H9 (cell line): ENCODE data around the gene ZYG11A. TPM values are rescaled to one million over a fixed set of nuclear protein-coding genes. Genes with fewer than 3 reads are reported as not detected.

ENCODE experiments used
- DNase-seq: peaks from one replicate; pipeline ENCODE4 v3.0.0-alpha.2; 2017
- H2AFZ ChIP-seq: one replicate; pipeline ENCODE4 v1.6.1; 2013; ENCODE audit warnings: mild to moderate bottlenecking, low read length, control low read depth, moderate library complexity
- H2AK5ac ChIP-seq: 2 replicates; pipeline ENCODE4 v1.6.1; 2013; ENCODE audit warnings: low read length, control low read depth, mixed read lengths; ENCODE audit not compliant: insufficient read length
- H2BK120ac ChIP-seq: one replicate; pipeline ENCODE4 v1.6.1; 2013; ENCODE audit warnings: low read depth, mild to moderate bottlenecking, low read length, control low read depth, inconsistent platforms; ENCODE audit not compliant: poor library complexity, severe bottlenecking
- H2BK12ac ChIP-seq: 2 replicates; pipeline ENCODE4 v1.6.1; 2013; ENCODE audit warnings: low read length, control low read depth, mixed read lengths, low read depth; ENCODE audit not compliant: insufficient read length
- H2BK15ac ChIP-seq: 2 replicates; pipeline ENCODE4 v1.6.1; 2013; ENCODE audit warnings: low read depth, low read length, control low read depth
- H2BK20ac ChIP-seq: one replicate; pipeline ENCODE4 v1.6.1; 2013; ENCODE audit warnings: low read depth, mild to moderate bottlenecking, low read length, control low read depth, inconsistent platforms; ENCODE audit not compliant: poor library complexity, severe bottlenecking
- H2BK5ac ChIP-seq: 2 replicates; pipeline ENCODE4 v1.6.1; 2013; ENCODE audit warnings: low read length, control low read depth, mixed read lengths; ENCODE audit not compliant: insufficient read length
- H3K14ac ChIP-seq: 2 replicates; pipeline ENCODE4 v1.6.1; 2013; ENCODE audit warnings: low read length, control low read depth; ENCODE audit not compliant: insufficient read depth
- H3K18ac ChIP-seq: 2 replicates; pipeline ENCODE4 v1.6.1; 2013; ENCODE audit warnings: low read depth, mild to moderate bottlenecking, mixed read lengths, low read length, control low read depth; ENCODE audit not compliant: insufficient read length
- H3K23ac ChIP-seq: 2 replicates; pipeline ENCODE4 v1.6.1; 2013; ENCODE audit warnings: low read length, control low read depth, mixed read lengths, low read depth; ENCODE audit not compliant: insufficient read length
- H3K23me2 ChIP-seq: 2 replicates; pipeline ENCODE4 v1.6.1; 2013; ENCODE audit warnings: low read depth, mild to moderate bottlenecking, mixed read lengths, low read length, control low read depth; ENCODE audit not compliant: insufficient read length, poor library complexity, severe bottlenecking
- H3K27ac ChIP-seq: 2 replicates; pipeline ENCODE4 v1.5.1; 2013; ENCODE audit warnings: low read length, control low read depth, mixed read lengths, low read depth; ENCODE audit not compliant: insufficient read length
- H3K27me3 ChIP-seq: 2 replicates; pipeline ENCODE4 v1.6.1; 2013; ENCODE audit warnings: low read length, control low read depth, inconsistent platforms; ENCODE audit not compliant: insufficient read depth
- H3K4ac ChIP-seq: 2 replicates; pipeline ENCODE4 v1.6.1; 2013; ENCODE audit warnings: low read depth, mild to moderate bottlenecking, control low read depth, inconsistent platforms, low read length, moderate library complexity
- H3K4me1 ChIP-seq: 2 replicates; pipeline ENCODE4 v1.6.1; 2013; ENCODE audit warnings: low read length, control low read depth, inconsistent platforms; ENCODE audit not compliant: insufficient read depth
- H3K4me2 ChIP-seq: 2 replicates; pipeline ENCODE4 v1.6.1; 2013; ENCODE audit warnings: low read length, control low read depth, mixed read lengths; ENCODE audit not compliant: insufficient read length, insufficient read depth
- H3K56ac ChIP-seq: 2 replicates; pipeline ENCODE4 v1.6.1; 2013; ENCODE audit warnings: low read depth, mild to moderate bottlenecking, mixed read lengths, low read length, control low read depth; ENCODE audit not compliant: insufficient read length
- H3K79me1 ChIP-seq: 2 replicates; pipeline ENCODE4 v1.6.1; 2013; ENCODE audit warnings: low read depth, mild to moderate bottlenecking, moderate library complexity, low read length, control low read depth, inconsistent platforms; ENCODE audit not compliant: insufficient read depth, poor library complexity, severe bottlenecking
- H3K79me2 ChIP-seq: 2 replicates; pipeline ENCODE4 v1.6.1; 2013; ENCODE audit warnings: low read length, control low read depth, inconsistent platforms; ENCODE audit not compliant: insufficient read depth
- H3K9ac ChIP-seq: 2 replicates; pipeline ENCODE4 v1.6.1; 2013; ENCODE audit warnings: low read length, control low read depth, mixed read lengths; ENCODE audit not compliant: insufficient read length; ENCODE audit errors: extremely low read depth
- H3K9me3 ChIP-seq: one replicate; pipeline ENCODE4 v1.6.1; 2013; ENCODE audit warnings: low read depth, low read length, inconsistent platforms; ENCODE audit not compliant: control insufficient read depth
- H3T11ph ChIP-seq: one replicate; pipeline ENCODE4 v1.6.1; 2013; ENCODE audit warnings: mild to moderate bottlenecking, low read length, control low read depth, inconsistent platforms
- H4K20me1 ChIP-seq: one replicate; pipeline ENCODE4 v1.6.1; 2013; ENCODE audit not compliant: control insufficient read depth, insufficient read length, insufficient read depth
- H4K5ac ChIP-seq: 2 replicates; pipeline ENCODE4 v1.6.1; 2013; ENCODE audit warnings: low read depth, mild to moderate bottlenecking, mixed read lengths, low read length, control low read depth; ENCODE audit not compliant: insufficient read length
- H4K8ac ChIP-seq: replicated peaks from 2 replicates; pipeline ENCODE4 v1.6.1; 2013; ENCODE audit warnings: low read length, control low read depth, mixed read lengths, low read depth; ENCODE audit not compliant: insufficient read length
- H4K91ac ChIP-seq: 2 replicates; pipeline ENCODE4 v1.6.1; 2013; ENCODE audit warnings: low read depth, mild to moderate bottlenecking, moderate library complexity, mixed read lengths, low read length, control low read depth; ENCODE audit not compliant: insufficient read length
- H3K27ac Mint-ChIP-seq, 3 experiments: 2 replicates in 2 of 3; 3 replicates in 1 of 3; pipeline ENCODE4 v1.8.0; 2020 to 2021; ENCODE audit warnings: mixed read lengths in 3 of 3, mild to moderate bottlenecking in 1 of 3, moderate library complexity in 1 of 3
- H3K27me3 Mint-ChIP-seq: 2 replicates; pipeline ENCODE4 v1.8.0; 2021; ENCODE audit warnings: low read depth, mild to moderate bottlenecking, moderate library complexity, mixed read lengths
- H3K36me3 Mint-ChIP-seq, 3 experiments: 2 replicates in 2 of 3; 3 replicates in 1 of 3; pipeline ENCODE4 v1.8.0; 2020 to 2021; ENCODE audit warnings: low read depth in 3 of 3, mixed read lengths in 3 of 3; ENCODE audit not compliant: insufficient read depth in 1 of 3
- H3K4me1 Mint-ChIP-seq, 2 experiments: 2 replicates each; pipeline ENCODE4 v1.8.0; 2020; ENCODE audit warnings: mixed read lengths in 2 of 2
- H3K4me3 Mint-ChIP-seq, 2 experiments: 2 replicates in 1 of 2; 3 replicates in 1 of 2; pipeline ENCODE4 v1.8.0; 2020 to 2021; ENCODE audit warnings: mild to moderate bottlenecking in 2 of 2, mixed read lengths in 2 of 2, moderate library complexity in 1 of 2
- H3K9me3 Mint-ChIP-seq, 2 experiments: 2 replicates in 1 of 2; 3 replicates in 1 of 2; pipeline ENCODE4 v1.8.0; 2020; ENCODE audit warnings: mild to moderate bottlenecking in 2 of 2, mixed read lengths in 2 of 2, moderate library complexity in 1 of 2
- WGBS: extraction: QIAGEN DNeasy Blood & Tissue Kit; methylation state at CpG from one replicate; pipeline ENCODE4 v1.1.7; 2013; ENCODE audit warnings: missing lambda C conversion rate, low lambda C conversion rate, mixed read lengths; ENCODE audit not compliant: insufficient read length; ENCODE audit errors: extremely low coverage; 5-methylcytosine and 5-hydroxymethylcytosine counted together
- total RNA-seq: library from RNA; stranded (reverse); gene quantifications from 2 replicates; pipeline ENCODE4 v1.2.1, GENCODE V29; 2021
- TF ChIP-seq, protein P1 (sequence below): fragments of 200-600 bp; sonication (generic); conservative IDR thresholded peaks from 3 replicates; pipeline ENCODE4 v1.8.0; 2021; ENCODE audit warnings: antibody characterized with exemption, mild to moderate bottlenecking

ZYG11A gene
- total RNA-seq, 1 experiment from 2014 or later: 2.1 TPM

DNA sequence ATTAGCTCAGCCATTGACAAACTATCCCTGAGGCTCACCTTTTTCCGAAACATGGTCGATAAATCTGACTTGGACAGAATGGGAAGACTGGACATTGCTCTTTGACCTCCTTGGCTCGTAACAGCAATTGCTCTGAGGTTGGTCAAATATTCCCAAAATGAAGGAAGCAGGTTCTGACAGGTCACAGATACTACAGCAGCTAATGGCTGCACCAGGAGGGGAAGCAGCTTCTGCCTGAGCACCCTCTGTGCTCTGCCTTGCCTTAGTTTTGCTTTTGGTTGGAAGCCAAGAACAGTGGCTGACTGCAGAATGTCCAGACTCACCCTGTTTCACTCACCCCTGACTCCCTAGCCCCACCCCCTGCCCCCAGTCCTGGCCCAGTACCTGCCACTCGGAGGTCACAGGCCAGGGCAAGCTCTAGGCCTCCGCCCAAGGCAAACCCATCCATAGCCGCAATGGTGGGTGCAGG lies 63.6 kb downstream of the ZYG11A start:
- no peak overlapping the region for H2BK20ac ChIP-seq
- TF ChIP-seq, protein P1, sequence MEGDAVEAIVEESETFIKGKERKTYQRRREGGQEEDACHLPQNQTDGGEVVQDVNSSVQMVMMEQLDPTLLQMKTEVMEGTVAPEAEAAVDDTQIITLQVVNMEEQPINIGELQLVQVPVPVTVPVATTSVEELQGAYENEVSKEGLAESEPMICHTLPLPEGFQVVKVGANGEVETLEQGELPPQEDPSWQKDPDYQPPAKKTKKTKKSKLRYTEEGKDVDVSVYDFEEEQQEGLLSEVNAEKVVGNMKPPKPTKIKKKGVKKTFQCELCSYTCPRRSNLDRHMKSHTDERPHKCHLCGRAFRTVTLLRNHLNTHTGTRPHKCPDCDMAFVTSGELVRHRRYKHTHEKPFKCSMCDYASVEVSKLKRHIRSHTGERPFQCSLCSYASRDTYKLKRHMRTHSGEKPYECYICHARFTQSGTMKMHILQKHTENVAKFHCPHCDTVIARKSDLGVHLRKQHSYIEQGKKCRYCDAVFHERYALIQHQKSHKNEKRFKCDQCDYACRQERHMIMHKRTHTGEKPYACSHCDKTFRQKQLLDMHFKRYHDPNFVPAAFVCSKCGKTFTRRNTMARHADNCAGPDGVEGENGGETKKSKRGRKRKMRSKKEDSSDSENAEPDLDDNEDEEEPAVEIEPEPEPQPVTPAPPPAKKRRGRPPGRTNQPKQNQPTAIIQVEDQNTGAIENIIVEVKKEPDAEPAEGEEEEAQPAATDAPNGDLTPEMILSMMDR: no peak
- no peak overlapping the region for H2BK15ac ChIP-seq
- no peak for DNase-seq
- H3K79me2 ChIP-seq: no peaks in the 10 kb centered on the region
- H3K79me1 ChIP-seq: no peaks in the 10 kb centered on the region
- H3K9ac ChIP-seq: no peak overlapping the region
- H3K56ac ChIP-seq: no peak overlapping the region
- H3K23me2 ChIP-seq: no peaks in the 10 kb centered on the region
- H4K8ac ChIP-seq: no peak overlapping the region
- no peak overlapping the region for H2BK5ac ChIP-seq
- Mint-ChIP-seq H3K27me3 (no peaks in the 10 kb centered on the region), H3K4me3 (no peak overlapping the region), H3K36me3 (peaks cover 0 to 3% (median 0%) of the 10 kb centered on the region in 3 experiments; a peak in 1 of 7 replicates), H3K27ac (no peak overlapping the region), H3K9me3 (no peaks in the 10 kb centered on the region), H3K4me1 (peaks cover 28 to 34% of the 10 kb centered on the region in 2 experiments)
- no peak overlapping the region for H3K23ac ChIP-seq
- no peak overlapping the region for H3K27ac ChIP-seq
- no peaks in the 10 kb centered on the region for H3K9me3 ChIP-seq
- no peak overlapping the region for H2BK120ac ChIP-seq
- no peak overlapping the region for H3K14ac ChIP-seq
- H4K91ac ChIP-seq: no peak overlapping the region
- H3T11ph ChIP-seq: no peak overlapping the region
- no peaks in the 10 kb centered on the region for H3K4me1 ChIP-seq
- no peaks in the 10 kb centered on the region for H3K27me3 ChIP-seq
- H4K5ac ChIP-seq: no peak overlapping the region
- H3K4me2 ChIP-seq: no peak overlapping the region
- no peak overlapping the region for H2BK12ac ChIP-seq
- H4K20me1 ChIP-seq: no peaks in the 10 kb centered on the region
- no CpG with 5 or more reads among the region's 6 CpGs for WGBS
- H2AFZ ChIP-seq: no peak overlapping the region
- no peak overlapping the region for H3K4ac ChIP-seq
- no peak overlapping the region for H2AK5ac ChIP-seq
- H3K18ac ChIP-seq: no peak overlapping the region
